Mesodermal cell (in vitro differentiated cells): Measurements from ENCODE around the gene RNF141.

Source experiments
- H3K27ac ChIP-seq: 2 replicates; pipeline ENCODE4 v1.7.0; 2013; ENCODE audit warnings: mild to moderate bottlenecking, low read depth, low read length, moderate library complexity; ENCODE audit not compliant: severe bottlenecking
- H3K36me3 ChIP-seq: 2 replicates; pipeline ENCODE4 v1.7.1; 2013; ENCODE audit warnings: mild to moderate bottlenecking, low read length, moderate library complexity; ENCODE audit not compliant: control insufficient read depth, insufficient read depth
- H3K4me1 ChIP-seq: one replicate; pipeline ENCODE4 v1.7.1; 2013; ENCODE audit warnings: mild to moderate bottlenecking, low read length; ENCODE audit not compliant: insufficient read depth, control insufficient read depth, poor library complexity, severe bottlenecking
- H3K4me3 ChIP-seq: 2 replicates; pipeline ENCODE4 v1.7.0; 2013; ENCODE audit warnings: low read length, control low read depth, mild to moderate bottlenecking; ENCODE audit not compliant: insufficient read depth, poor library complexity, severe bottlenecking; ENCODE audit errors: extremely low read depth
- H3K9me3 ChIP-seq: 2 replicates; pipeline ENCODE4 v1.7.1; 2013; ENCODE audit warnings: mild to moderate bottlenecking, low read length, moderate library complexity; ENCODE audit not compliant: control insufficient read depth
- WGBS, 2 experiments: methylation state at CpG; one replicate each; pipeline ENCODE4 v1.1.5; 2013; ENCODE audit warnings: missing lambda C conversion rate in 2 of 2; ENCODE audit not compliant: insufficient coverage in 2 of 2; 5-methylcytosine and 5-hydroxymethylcytosine counted together

The RNF141 gene

DNA sequence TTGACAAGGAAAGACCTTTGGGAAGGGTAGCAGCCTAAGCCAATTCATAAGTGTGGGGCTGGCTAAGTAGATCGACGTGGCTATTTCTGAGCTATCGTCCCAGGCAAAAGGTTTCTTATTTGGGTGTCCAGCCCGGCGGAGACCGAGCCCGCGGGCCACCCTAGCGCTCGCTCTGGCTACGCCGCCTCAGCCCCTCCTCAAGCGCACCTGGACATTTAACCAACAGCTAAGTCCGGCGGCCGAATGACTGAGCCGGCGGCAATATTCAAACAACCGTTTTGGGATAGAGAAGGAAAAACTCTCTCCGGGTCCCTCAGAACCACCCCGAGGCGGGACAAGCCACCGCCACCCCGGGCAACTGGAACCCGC is 457 bp downstream of the RNF141 start:
- Histone ChIP-seq H3K36me3 (no peaks in the 10 kb centered on the region), H3K4me3 (peak overlapping the region; percentile 68), H3K27ac (peak overlapping the region; percentile 43), H3K9me3 (no peaks in the 10 kb centered on the region), H3K4me1 (no peaks in the 10 kb centered on the region)
- WGBS, 2 experiments, result 0 to 1% methylated on average over 15 to 23 of the region's 25 CpGs

DNA sequence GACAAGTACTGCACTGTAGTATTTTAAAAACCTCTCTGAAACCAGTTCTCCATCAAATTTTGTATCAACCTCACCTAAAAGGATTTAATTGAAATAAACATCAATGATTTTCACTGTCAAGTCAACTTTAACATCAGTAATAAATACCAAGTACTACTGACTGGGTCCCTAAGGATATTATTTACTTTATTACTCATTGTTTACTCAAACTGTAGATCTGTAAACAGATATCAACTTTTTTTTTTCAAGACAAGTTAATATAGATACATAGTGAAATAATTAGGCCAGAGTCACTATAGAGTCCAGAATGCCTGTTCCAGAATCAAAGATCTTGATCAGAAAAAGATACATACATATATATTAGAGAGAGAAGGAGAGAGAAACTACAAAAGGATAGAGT is 1.6 kb downstream of the RNF141 start:
- H3K9me3 ChIP-seq, result no peaks in the 10 kb centered on the region
- H3K4me1 ChIP-seq, result no peaks in the 10 kb centered on the region
- H3K36me3 ChIP-seq, result no peaks in the 10 kb centered on the region
- H3K27ac ChIP-seq, result no peak overlapping the region
- no peak overlapping the region for H3K4me3 ChIP-seq

DNA sequence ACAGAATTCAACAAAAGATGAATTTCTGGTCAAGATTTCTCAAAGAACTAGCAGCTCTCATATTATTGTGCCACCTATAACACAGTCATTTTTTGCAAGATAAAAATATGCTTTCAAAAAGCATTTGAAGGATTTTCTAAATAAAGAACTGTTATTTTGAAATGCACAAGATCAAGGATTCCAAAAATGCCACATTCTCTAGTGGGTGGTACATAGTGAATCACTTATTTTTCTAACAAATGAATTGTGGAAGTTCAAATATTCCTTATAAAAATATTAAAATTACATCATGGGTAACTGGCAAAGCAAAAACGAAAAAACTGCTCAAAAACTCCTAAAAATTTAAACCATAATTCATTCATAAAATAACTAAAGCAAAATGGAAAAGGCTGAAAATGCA is 2.1 kb downstream of the RNF141 start:
- H3K4me1 ChIP-seq, result no peaks in the 10 kb centered on the region
- no peak overlapping the region for H3K27ac ChIP-seq
- no peaks in the 10 kb centered on the region for H3K9me3 ChIP-seq
- no CpG with 5 or more reads among the region's 1 CpG for WGBS, 2 experiments
- H3K4me3 ChIP-seq, result no peak overlapping the region
- H3K36me3 ChIP-seq, result no peaks in the 10 kb centered on the region

DNA sequence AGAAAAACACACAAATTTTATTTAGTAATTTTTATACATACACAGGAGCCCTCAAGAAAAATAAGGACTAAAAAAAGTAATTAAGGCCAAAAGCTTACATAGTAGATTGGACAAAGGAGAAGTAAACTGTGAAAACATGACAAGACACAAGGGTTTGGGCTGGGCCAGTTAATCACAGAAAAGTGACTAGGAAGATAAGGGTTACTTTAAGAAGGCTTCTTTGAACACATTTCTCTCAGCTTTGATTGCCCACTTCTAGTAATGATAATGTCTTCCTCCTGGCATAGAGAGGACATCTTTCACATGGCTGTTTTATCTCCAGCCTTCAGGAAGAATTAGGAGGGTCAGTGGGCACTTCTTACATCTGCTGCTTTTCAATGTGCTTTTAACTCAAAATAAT is 3.4 kb downstream of the RNF141 start:
- no peak overlapping the region for H3K4me3 ChIP-seq
- H3K36me3 ChIP-seq, result peaks cover 4% of the 10 kb centered on the region
- H3K27ac ChIP-seq, result no peak overlapping the region
- H3K9me3 ChIP-seq, result no peaks in the 10 kb centered on the region
- H3K4me1 ChIP-seq, result no peaks in the 10 kb centered on the region

DNA sequence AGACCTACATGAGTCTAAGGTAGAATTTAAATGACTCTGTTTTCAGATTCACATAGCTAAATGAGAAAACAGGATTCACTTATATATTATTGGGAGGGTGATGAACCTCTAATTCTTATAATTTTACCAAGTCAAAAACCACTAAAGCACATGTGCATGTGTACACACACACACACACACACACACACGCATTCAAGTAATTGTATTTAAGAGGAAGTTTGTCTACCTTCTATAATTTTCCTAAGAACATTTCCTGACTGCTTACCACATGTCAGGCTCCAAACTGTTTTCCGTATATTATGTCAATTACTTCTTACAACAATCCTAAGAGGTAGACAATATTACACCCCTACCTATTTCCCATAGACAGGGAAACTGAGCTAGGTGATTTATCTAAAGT is 6.7 kb downstream of the RNF141 start:
- peaks cover 4% of the 10 kb centered on the region for H3K4me1 ChIP-seq
- no peak overlapping the region for H3K27ac ChIP-seq
- H3K36me3 ChIP-seq, result peaks cover 23% of the 10 kb centered on the region
- no peaks in the 10 kb centered on the region for H3K9me3 ChIP-seq
- no peak overlapping the region for H3K4me3 ChIP-seq
- 86% methylated on average over 1 of the region's 2 CpGs; no CpG with 5 or more reads in 1 of the 2 experiments for WGBS, 2 experiments

DNA sequence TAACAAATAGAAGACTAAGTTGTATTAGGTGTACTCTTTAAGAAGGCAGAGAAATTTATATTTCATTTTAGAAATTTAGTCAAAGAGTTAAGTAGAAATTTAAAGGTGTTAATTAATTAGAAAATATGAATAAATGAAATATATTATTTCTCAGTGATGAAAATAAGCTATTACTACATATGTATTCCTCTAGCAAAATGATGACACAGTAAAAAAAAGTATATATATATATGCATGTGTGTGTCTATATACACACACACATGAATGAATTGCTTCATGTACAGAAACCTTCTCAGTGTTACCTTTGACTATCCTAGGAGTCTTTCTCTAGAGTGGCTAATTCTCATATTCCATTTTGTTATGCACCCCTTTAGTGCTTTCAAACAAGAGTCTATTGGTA is 7.7 kb downstream of the RNF141 start:
- Histone ChIP-seq H3K36me3 (peaks cover 27% of the 10 kb centered on the region), H3K4me1 (peaks cover 4% of the 10 kb centered on the region), H3K27ac (no peak overlapping the region), H3K4me3 (no peak overlapping the region), H3K9me3 (no peaks in the 10 kb centered on the region)

DNA sequence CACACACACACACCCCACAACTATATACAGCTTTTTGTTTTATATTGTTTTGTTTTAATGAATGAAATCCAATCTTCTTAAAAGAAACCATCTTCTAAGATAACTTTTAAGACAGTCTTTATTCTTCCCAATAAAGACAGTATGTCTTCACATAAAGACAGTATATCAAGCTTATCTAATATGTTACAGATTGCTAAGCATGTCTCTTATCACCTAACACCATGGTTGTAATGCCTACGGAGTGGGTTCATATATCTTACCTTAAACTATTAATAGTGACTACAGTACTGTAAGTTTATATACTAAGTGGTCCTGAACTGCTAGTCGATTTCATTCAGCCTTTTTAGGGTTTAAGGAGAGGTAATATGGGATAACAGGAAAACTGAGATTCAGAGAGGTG is 8.5 kb downstream of the RNF141 start:
- no peaks in the 10 kb centered on the region for H3K9me3 ChIP-seq
- WGBS, 2 experiments, result 100% methylated on average over 1 of the region's 2 CpGs; no CpG with 5 or more reads in 1 of the 2 experiments
- peaks cover 30% of the 10 kb centered on the region for H3K36me3 ChIP-seq
- H3K4me3 ChIP-seq, result no peak overlapping the region
- H3K4me1 ChIP-seq, result peaks cover 5% of the 10 kb centered on the region
- H3K27ac ChIP-seq, result no peak overlapping the region

DNA sequence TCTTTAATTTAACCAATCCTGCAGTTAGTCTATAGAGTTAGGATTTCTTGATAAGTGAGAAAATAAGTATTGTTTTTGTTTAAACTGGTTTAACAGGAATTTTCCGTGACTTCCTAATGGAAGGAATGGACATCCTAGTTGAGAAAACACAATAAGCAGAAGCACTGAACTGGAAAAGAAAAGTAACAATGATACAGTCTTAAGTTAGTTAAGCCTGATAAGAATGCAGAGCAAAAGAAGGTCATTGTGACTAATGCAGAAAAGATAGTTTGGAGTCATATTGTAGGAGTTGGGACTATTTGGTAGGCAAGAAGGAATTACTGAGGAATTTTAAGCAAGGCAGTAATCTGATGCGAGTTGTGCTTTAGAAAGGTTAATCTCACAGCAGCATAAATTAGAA is 11.7 kb downstream of the RNF141 start:
- Histone ChIP-seq H3K9me3 (no peaks in the 10 kb centered on the region), H3K4me3 (no peak overlapping the region), H3K36me3 (peaks cover 55% of the 10 kb centered on the region), H3K27ac (no peak overlapping the region), H3K4me1 (peaks cover 11% of the 10 kb centered on the region)
- 96 to 100% methylated on average over 2 of the region's 2 CpGs for WGBS, 2 experiments

DNA sequence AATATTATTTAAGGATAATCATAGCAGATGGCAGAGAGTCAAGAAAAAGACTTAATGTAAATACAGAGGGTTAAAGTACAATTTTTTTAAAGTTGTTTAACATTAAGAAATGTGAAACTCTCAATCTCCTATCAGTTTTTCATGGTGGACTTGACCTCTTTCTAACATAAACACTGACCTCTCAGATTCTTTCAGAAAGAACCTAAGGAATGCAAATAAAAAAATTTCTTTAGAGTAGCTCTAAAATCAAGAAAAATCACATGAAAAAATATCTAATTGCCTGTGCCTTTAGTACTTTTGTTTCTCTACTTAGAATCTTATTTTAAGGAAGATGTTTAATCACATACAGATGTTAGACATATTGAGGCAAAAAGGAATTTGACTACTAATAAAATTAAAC is 12.9 kb downstream of the RNF141 start:
- no peaks in the 10 kb centered on the region for H3K9me3 ChIP-seq
- peaks cover 64% of the 10 kb centered on the region for H3K36me3 ChIP-seq
- peaks cover 11% of the 10 kb centered on the region for H3K4me1 ChIP-seq
- H3K27ac ChIP-seq, result no peak overlapping the region
- H3K4me3 ChIP-seq, result no peak overlapping the region

DNA sequence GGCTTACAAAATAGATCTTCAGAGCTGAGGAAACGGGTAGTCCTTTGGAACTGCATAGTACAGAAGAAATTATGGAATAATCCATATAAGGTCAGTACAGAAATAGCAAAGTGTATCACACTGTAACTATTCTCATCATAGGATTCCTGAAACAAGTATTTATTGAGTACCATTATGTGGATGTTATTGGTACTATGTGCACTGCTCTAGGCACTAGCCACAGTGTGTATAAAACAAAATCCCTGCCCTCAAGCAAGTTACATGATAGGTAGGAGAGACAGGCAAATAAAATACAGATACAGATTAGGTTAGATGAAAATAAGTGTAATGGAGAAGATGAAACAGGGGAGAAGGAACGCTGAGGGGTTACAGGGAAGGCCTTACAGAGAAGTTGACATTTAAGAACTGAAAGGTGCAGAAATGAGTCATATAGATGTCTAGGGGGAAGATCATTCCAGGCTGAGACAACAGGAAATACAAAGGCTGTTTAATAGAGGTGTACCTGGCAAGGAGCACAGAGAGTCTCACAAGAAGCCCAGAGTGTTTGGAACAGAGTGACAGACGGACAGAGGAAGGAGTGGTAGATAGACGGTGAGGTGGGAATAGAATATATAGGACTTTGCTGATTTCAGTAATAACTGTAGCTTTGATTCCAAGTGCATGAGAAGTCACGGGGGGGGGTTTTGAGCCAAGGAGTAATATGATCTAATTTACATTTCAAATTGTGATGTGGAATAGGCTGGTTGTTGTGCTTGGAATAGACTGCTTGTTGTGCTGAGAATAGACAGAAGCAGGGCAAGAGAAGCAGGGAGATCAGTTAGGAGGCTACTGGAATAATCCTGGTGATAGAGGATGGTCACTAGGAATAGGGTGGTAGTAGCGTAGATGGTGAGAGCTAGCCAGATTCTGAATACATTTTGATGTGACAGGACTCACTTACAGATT is 13.7 kb downstream of the RNF141 start:
- WGBS, 2 experiments, result 94% methylated on average over 5 to 6 of the region's 6 CpGs
- Histone ChIP-seq H3K4me1 (peaks cover 11% of the 10 kb centered on the region), H3K36me3 (peaks cover 62% of the 10 kb centered on the region), H3K4me3 (no peak overlapping the region), H3K27ac (no peak overlapping the region), H3K9me3 (no peaks in the 10 kb centered on the region)

DNA sequence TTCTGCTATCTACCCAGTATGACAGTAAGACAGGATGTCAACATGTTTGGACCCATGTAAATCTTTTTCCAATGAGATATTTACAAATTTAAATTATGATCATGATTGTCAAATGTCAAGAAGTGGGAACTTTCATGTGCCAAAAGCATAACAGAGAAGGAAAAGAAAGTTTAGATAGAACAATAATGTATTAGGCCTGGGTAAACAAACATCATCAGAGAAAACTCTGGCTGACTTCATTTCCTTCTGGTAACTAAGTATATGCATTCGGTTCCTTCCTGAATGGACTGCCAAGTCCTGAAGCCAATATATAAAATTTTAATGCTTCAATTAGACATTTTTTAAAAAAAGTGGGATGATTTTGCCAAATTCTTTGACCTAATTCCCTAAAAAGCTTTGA is 16.5 kb downstream of the RNF141 start:
- Histone ChIP-seq H3K36me3 (peaks cover 58% of the 10 kb centered on the region), H3K4me3 (no peak overlapping the region), H3K9me3 (no peaks in the 10 kb centered on the region), H3K4me1 (peaks cover 6% of the 10 kb centered on the region), H3K27ac (no peak overlapping the region)
- WGBS, 2 experiments, result no CpG with 5 or more reads among the region's 1 CpG
